Adrenal gland (tissue), 12 donors: Measurements from ENCODE around the gene HES6. TPM values are rescaled to one million over a fixed set of nuclear protein-coding genes. Genes with fewer than 3 reads are reported as not detected.

ENCODE experiments used
- DNase-seq, 7 donors: peaks; one replicate each; pipeline ENCODE4 v3.0.0-alpha.2; 2019 to 2020
- H3K27ac ChIP-seq, 5 donors: fragments of 200-600 bp; sonication (generic) in 4 of 5; 1 replicate in 3 of 5; 2 replicates in 2 of 5; pipeline versions ENCODE4 v1.5.1 to v1.8.0; 2016 to 2020; ENCODE audit warnings: mild to moderate bottlenecking in 1 of 5
- H3K27me3 ChIP-seq: fragments of 200-600 bp; 2 replicates; pipeline ENCODE4 v1.8.0; 2021
- H3K36me3 ChIP-seq, 2 donors: fragments of 200-600 bp; replicated peaks in 1 of 2; 1 replicate in 1 of 2; 2 replicates in 1 of 2; pipeline versions ENCODE4 v1.5.1 to v1.8.0; 2018 to 2022
- H3K4me1 ChIP-seq, 2 donors: fragments of 200-600 bp; replicated peaks in 1 of 2; 1 replicate in 1 of 2; 2 replicates in 1 of 2; pipeline versions ENCODE4 v1.5.1 to v1.8.0; 2018 to 2021
- H3K4me3 ChIP-seq, 4 donors: fragments of 200-600 bp; sonication (generic) in 3 of 4; one replicate each; pipeline ENCODE4 v1.5.1; 2016 to 2018
- H3K9me3 ChIP-seq, 3 donors: fragments of 200-600 bp; sonication (generic) in 1 of 3; replicated peaks in 1 of 3; 1 replicate in 2 of 3; 2 replicates in 1 of 3; pipeline versions ENCODE4 v1.5.1 to v1.8.0; 2016 to 2021
- CTCF ChIP-seq, 6 experiments: fragments of 450-650 bp in 4 of 6; fragments of 200-600 bp in 2 of 6; sonication (generic) in 1 of 6; IDR thresholded peaks; 1 replicate in 5 of 6; 2 replicates in 1 of 6; pipeline versions ENCODE4 v1.5.1 to v1.8.0; 2016 to 2021; ENCODE audit warnings: antibody characterized with exemption in 6 of 6, mild to moderate bottlenecking in 2 of 6, moderate library complexity in 1 of 6
- POLR2A ChIP-seq, 2 donors: fragments of 450-650 bp; IDR thresholded peaks; one replicate each; pipeline ENCODE4 v1.6.1; 2017; ENCODE audit warnings: antibody characterized with exemption in 2 of 2, mild to moderate bottlenecking in 2 of 2, moderate library complexity in 1 of 2
- WGBS, 4 donors: extraction: QIAGEN DNeasy Blood & Tissue Kit in 2 of 4; methylation state at CpG; one replicate each; pipeline versions ENCODE4 v1.1.5 to v1.1.7; 2013 to 2017; 5-methylcytosine and 5-hydroxymethylcytosine counted together
- intact Hi-C, 2 donors: fragments of 100-400 bp; cut with DNase I; formaldehyde crosslinking; loops; one replicate each; pipeline versions ENCODE4 v1.14.1 to v1.15.0; 2022 to 2023
- polyA plus RNA-seq, 3 donors: library from polyadenylated mRNA; stranded (reverse); fragments of 200-250 nt in 2 of 3; fragments of 350-450 nt in 1 of 3; fragmentation: Illumina TruSeq in 1 of 3; extraction: RNeasy Lipid Tissue Mini Kit (QIAGEN cat#74804) in 1 of 3; gene quantifications; one replicate each; pipeline ENCODE4 v1.2.3, GENCODE V29; 2013 to 2014
- total RNA-seq, 9 donors: library from RNA; depleted of rRNA in 4 of 9; stranded (reverse); fragments of >200 nt in 4 of 9; fragments of 120-200 nt in 1 of 9; fragmentation: NEBNext Ultra II Directional in 1 of 9; extraction: Animal tissue kit (Norgen Biotek cat#: 25700) in 1 of 9; gene quantifications; one replicate each; pipeline versions ENCODE4 v1.1.0 to v1.2.4, GENCODE V29; 2013 to 2023
- donor health status: healthy with polysubstance abuse.
- donor health status: Bipolar disorder and iron deficiency.
- donor health status: DM: yes; HTN: yes; CAD: no.
- donor health status: DM: no; HTN: no; CAD: no.
- donor health status: DM: no; HTN: no; CAD: no.
- donor health status: DM: yes; HTN: yes; CAD: no.

Gene HES6
- total and polyA plus RNA-seq, 12 donors, result 4.3 to 21.6 (median 11.0) TPM

GRCh38 chr2:238288650-238289573 lies 49.1 kb upstream of the HES6 start:
- peak overlapping the region in 4 of 5 donors; percentile 69 to 99 (median 82) for H3K27ac ChIP-seq
- intact Hi-C loops, result no loop called here
- no peaks in the 10 kb centered on the region for H3K9me3 ChIP-seq
- TF ChIP-seq POLR2A (IDR thresholded peaks at IDR 0.05) (peak; percentile 82 to 91), CTCF (IDR thresholded peaks at IDR 0.05) (peak in 3 of 6 experiments; percentile 29 to 43 (median 31))
- 1 to 2% (median 1%) methylated on average over 15 to 108 of the region's 108 CpGs for WGBS, 4 donors
- H3K4me3 ChIP-seq, result peak overlapping the region in 3 of 4 donors; percentile 29 to 84 (median 33)
- H3K36me3 ChIP-seq, result no peaks in the 10 kb centered on the region
- H3K4me1 ChIP-seq, result peaks cover 23 to 40% of the 10 kb centered on the region in 2 donors
- DNase-seq, result peak; percentile 96 to 100 (median 99)
- H3K27me3 ChIP-seq, result no peaks in the 10 kb centered on the region

- intact Hi-C loops, result no loop called here
- H3K27ac ChIP-seq, result peak within 1 kb of the TSS in 4 of 5 donors; percentile 69 to 99 (median 82)
- peak; percentile 55 to 85 (median 60) for DNase-seq
- H3K4me3 ChIP-seq, result peak within 1 kb of the TSS in 3 of 4 donors; percentile 33 to 84 (median 50)
- H3K9me3 ChIP-seq, result no peaks in the 10 kb centered on the region
- WGBS, 4 donors, result 2 to 15% (median 3%) methylated on average over 9 to 65 of the region's 65 CpGs
- H3K4me1 ChIP-seq, result peaks cover 23 to 40% of the 10 kb centered on the region in 2 donors
- TF ChIP-seq CTCF (IDR thresholded peaks at IDR 0.05), result peak in 1 of 6 experiments; percentile 4
- peak in 1 of 2 donors; percentile 21 for TF ChIP-seq POLR2A (IDR thresholded peaks at IDR 0.05)
- no peaks in the 10 kb centered on the region for H3K27me3 ChIP-seq
- H3K36me3 ChIP-seq, result no peaks in the 10 kb centered on the region
Measured at GRCh38 chr2:238287737-238288649, 48.2 kb upstream of the HES6 start, which contains the start of gene PER2. TSS of gene PER2 (minus strand) at chr2:238288610. CDS start at chr2:238277936, 10,674 bp downstream.

DNA sequence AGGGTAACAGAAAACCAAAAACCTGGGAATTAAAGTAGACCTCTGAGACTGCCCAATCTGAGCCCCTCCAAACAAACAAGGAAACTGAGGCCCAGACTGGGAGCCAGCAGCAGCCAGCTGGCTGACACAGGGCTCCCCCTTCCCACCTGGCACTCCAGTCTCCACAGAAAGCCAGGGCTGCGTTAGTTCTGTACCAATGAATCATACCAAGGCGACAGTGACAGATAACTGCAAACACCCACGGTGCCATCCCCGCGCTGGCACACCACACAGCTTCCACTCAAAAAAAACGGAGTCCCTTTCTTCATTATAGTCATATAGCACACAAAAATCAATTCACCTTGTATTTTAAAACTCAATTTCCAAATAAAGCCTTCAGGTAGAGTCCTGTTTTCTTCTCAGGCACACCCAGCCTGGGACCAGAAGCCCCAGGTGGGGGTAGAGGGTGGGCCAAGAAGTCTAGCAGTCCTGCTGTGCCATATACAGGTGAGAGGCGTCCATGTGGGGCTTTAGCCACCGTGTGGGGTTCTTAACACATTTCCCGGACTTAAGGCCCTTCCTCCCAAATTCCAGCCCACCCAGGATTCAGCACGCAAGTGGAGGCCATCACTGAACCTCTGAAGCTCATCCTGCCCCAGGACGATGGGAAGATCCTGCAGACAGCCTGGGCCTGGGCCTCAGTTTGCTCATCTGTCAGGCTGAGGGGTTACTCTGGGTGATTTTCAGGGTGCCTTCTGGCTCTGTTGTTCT lies 47.3 kb upstream of the HES6 start:
- H3K27me3 ChIP-seq, result no peaks in the 10 kb centered on the region
- no peaks in the 10 kb centered on the region for H3K9me3 ChIP-seq
- H3K36me3 ChIP-seq, result no peaks in the 10 kb centered on the region
- 55 to 58% (median 56%) methylated on average over 8 to 11 of the region's 11 CpGs for WGBS, 4 donors
- TF ChIP-seq POLR2A (IDR thresholded peaks at IDR 0.05) (no peak), CTCF (IDR thresholded peaks at IDR 0.05) (no peak)
- H3K27ac ChIP-seq, result peak overlapping the region in 4 of 5 donors; percentile 58 to 99 (median 72)
- peaks cover 23 to 40% of the 10 kb centered on the region in 2 donors for H3K4me1 ChIP-seq
- DNase-seq, result peak in 5 of 7 donors; percentile 44 to 69 (median 53)
- intact Hi-C loops, result no loop called here
- H3K4me3 ChIP-seq, result peak overlapping the region in 1 of 4 donors; percentile 84
